HG02610 (cell line): ENCODE data around the gene ADAM19.
"Not testable (repeated sequence)": the region's sequence is repeated elsewhere in the genome, so short reads cannot be mapped to it uniquely, and the experiment has no call there.

Experiments used
- ATAC-seq: cut with Tn5 transposase; IDR thresholded peaks from one replicate; pipeline ENCODE4 v1.9.1; 2021; ENCODE audit warnings: mild to moderate bottlenecking, moderate library complexity; ENCODE audit not compliant: unreplicated experiment

Gene ADAM19

GRCh38 chr5:157444224-157444623 lies 131.4 kb downstream of the ADAM19 start:
- ATAC-seq = no peak

- ATAC-seq = no peak
Observed at GRCh38 chr5:157443041-157443549, 132.5 kb downstream of the ADAM19 start.

- no peak for ATAC-seq
Observed at GRCh38 chr5:157434096-157434495, 141.5 kb downstream of the ADAM19 start.

GRCh38 chr5:157431544-157432200 lies 143.9 kb downstream of the ADAM19 start:
- ATAC-seq = peak; percentile 78

DNA sequence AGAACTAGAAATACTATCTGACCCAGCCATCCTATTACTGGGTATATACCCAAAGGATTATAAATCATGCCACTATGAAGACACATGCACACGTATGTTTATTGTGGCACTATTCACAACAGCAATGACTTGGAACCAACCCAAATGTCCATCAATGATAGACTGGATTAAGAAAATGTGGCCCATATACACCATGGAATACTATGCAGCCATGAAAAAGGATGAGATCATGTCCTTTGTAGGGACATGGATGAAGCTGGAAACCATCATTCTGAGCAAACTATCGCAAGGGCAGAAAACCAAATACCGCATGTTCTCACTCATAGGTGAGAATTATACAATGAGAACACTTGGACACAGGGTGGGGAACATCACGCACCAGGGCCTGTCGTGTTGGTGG lies 145.7 kb downstream of the ADAM19 start:
- not testable (repeated sequence) for ATAC-seq
